Brain microvascular endothelial cell (primary cell): ENCODE data around the gene RIBC2.

Source experiments
- DNase-seq: peaks from one replicate; pipeline ENCODE4 v3.0.0-alpha.2; 2020
- H3K27ac ChIP-seq: fragments of 250-450 bp; sonication (Bioruptor Pico); 2 replicates; pipeline ENCODE4 v1.5.1; 2020; ENCODE audit warnings: mild to moderate bottlenecking, moderate library complexity
- H3K27me3 ChIP-seq: fragments of 250-450 bp; sonication (Bioruptor Pico); replicated peaks from 2 replicates; pipeline ENCODE4 v1.5.1; 2020; ENCODE audit warnings: mild to moderate bottlenecking
- H3K36me3 ChIP-seq: fragments of 250-450 bp; sonication (Bioruptor Pico); replicated peaks from 2 replicates; pipeline ENCODE4 v1.5.1; 2020; ENCODE audit warnings: mild to moderate bottlenecking
- H3K4me3 ChIP-seq: 2 replicates; pipeline ENCODE4 v1.5.1; 2011; ENCODE audit warnings: low read depth, mild to moderate bottlenecking, control low read depth, low read length, moderate library complexity
- in situ Hi-C: cut with HindIII; loops from 2 replicates; pipeline ENCODE4 v1.10.0; 2017; ENCODE audit warnings: low sequenced_read_pairs, low pct_ligation_motif_present
- TF ChIP-seq, protein P1 (sequence below): IDR thresholded peaks from 2 replicates; pipeline ENCODE4 v1.5.1; 2011; ENCODE audit warnings: low read depth, mild to moderate bottlenecking, moderate library complexity, low read length, control low read depth, inconsistent platforms; ENCODE audit errors: missing control alignments

The RIBC2 gene

DNA sequence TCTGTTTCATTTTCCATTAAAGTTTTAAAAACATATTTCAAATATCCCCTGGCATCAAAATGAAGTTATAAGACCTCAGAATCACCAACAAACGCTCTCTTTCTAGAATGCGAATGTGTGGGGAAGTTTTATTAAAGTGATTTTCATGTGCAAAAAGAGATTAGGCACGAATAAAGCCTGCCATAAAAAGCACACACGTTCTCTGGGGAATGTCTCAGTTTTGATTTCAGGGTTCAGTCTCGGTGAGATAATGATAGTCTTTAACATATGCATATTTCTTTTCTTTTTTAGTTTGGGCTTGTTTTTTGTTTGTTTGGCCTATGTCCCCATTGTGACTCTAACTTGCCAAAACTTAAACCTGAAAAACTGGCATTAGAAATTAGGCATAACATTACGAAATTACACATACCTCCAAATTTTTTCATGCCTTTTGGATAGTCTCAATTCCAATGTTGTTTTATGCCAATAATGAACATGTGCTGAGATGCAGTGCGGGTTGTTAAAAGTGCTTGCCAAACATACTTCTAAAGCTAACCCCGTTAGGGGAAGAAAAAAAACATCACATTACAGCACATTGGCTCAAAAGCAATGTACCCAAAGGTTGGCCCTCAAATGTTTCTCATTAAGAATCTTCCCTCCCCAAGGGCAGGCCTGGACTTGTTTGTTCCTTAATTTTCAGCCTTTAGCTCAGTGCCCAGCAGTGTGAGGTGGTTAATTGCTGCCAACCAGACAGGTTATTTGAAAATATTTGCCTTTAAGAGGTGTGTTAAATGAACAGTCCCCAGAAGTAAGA lies 56.0 kb downstream of the RIBC2 start:
- no peak overlapping the region for H3K4me3 ChIP-seq
- H3K36me3 ChIP-seq, result no peaks in the 10 kb centered on the region
- no peak for DNase-seq
- in situ Hi-C loops, result no loop called here
- no peaks in the 10 kb centered on the region for H3K27me3 ChIP-seq
- TF ChIP-seq, protein P1, sequence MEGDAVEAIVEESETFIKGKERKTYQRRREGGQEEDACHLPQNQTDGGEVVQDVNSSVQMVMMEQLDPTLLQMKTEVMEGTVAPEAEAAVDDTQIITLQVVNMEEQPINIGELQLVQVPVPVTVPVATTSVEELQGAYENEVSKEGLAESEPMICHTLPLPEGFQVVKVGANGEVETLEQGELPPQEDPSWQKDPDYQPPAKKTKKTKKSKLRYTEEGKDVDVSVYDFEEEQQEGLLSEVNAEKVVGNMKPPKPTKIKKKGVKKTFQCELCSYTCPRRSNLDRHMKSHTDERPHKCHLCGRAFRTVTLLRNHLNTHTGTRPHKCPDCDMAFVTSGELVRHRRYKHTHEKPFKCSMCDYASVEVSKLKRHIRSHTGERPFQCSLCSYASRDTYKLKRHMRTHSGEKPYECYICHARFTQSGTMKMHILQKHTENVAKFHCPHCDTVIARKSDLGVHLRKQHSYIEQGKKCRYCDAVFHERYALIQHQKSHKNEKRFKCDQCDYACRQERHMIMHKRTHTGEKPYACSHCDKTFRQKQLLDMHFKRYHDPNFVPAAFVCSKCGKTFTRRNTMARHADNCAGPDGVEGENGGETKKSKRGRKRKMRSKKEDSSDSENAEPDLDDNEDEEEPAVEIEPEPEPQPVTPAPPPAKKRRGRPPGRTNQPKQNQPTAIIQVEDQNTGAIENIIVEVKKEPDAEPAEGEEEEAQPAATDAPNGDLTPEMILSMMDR, result no peak
- no peak overlapping the region for H3K27ac ChIP-seq

DNA sequence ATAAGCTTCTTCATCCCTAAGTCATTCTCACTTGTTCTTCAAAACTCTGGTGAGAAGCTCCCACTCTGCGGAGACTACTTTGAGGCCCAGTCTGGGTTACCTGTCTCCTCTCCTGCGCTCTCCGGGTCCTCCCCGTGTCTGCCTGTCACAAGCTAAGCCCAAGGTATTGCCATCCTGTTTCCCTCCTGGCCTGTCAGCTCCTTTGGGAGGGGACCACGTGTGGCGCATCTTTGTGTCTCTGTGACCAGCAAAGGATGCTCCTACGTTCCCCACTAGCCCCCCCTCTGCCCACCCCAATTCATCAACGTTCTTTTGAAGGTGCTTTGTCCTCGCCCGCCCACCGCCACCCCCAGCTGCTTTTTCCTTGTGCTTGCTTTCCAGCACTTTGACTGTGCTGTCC lies 57.4 kb downstream of the RIBC2 start:
- in situ Hi-C loops, result no loop called here
- no peak for DNase-seq
- Histone ChIP-seq H3K36me3 (no peaks in the 10 kb centered on the region), H3K4me3 (no peak overlapping the region), H3K27ac (no peak overlapping the region), H3K27me3 (no peaks in the 10 kb centered on the region)
- TF ChIP-seq, protein P1, result no peak

DNA sequence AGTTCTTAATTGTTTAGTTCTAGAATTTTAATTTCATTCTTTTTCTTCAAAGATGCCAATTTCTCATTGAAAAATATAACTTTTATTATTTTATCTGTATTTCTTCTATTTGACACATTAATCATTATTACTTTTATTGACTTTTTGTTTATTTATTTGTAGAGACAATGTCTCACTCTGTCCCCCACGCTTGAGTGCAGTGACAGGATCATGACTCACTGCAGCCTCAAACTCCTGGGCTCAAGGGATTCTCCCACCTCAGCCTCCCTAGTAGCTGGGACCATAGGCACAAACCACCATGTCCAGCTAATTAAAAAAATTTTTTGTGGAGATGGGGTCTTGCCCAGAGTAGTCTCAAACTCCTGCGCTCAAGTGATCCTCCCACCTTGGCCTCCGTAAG lies 58.9 kb downstream of the RIBC2 start:
- no peaks in the 10 kb centered on the region for H3K27me3 ChIP-seq
- H3K36me3 ChIP-seq, result no peaks in the 10 kb centered on the region
- DNase-seq, result no peak
- no peak overlapping the region for H3K4me3 ChIP-seq
- TF ChIP-seq, protein P1, result no peak
- H3K27ac ChIP-seq, result no peak overlapping the region
- in situ Hi-C loops, result no loop called here

DNA sequence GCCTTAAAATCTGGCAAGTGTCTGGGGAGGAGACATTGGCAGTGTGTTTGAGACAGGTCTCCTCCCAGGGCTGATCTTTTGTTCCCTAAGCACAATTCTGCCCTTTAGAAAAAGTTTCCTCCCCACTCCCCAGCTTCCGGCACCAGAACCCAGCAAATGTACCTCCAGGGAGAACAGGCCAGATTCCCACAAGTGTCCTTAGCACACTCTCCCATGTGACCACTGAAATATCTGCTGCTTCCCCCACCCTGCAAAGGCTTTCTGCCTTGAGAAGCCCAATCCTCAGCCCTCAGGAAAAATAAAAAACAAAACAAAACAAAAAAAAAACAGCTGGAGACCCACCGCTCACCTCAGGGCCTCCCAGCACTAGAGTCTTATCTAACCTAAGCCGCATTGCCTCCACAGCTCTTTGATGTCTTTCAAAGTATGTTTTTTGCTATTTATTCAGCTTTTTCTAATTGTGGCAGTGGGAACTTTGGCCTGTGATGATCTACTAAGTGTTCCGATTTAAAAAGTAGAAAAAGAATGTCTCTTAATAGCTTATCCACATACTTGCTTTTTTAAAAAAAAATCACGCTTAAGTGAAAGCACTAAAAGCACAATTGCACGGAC lies 60.2 kb downstream of the RIBC2 start:
- no peak overlapping the region for H3K4me3 ChIP-seq
- no peaks in the 10 kb centered on the region for H3K36me3 ChIP-seq
- TF ChIP-seq, protein P1, result no peak
- DNase-seq, result no peak
- in situ Hi-C loops, result no loop called here
- no peak overlapping the region for H3K27ac ChIP-seq
- H3K27me3 ChIP-seq, result no peaks in the 10 kb centered on the region

DNA sequence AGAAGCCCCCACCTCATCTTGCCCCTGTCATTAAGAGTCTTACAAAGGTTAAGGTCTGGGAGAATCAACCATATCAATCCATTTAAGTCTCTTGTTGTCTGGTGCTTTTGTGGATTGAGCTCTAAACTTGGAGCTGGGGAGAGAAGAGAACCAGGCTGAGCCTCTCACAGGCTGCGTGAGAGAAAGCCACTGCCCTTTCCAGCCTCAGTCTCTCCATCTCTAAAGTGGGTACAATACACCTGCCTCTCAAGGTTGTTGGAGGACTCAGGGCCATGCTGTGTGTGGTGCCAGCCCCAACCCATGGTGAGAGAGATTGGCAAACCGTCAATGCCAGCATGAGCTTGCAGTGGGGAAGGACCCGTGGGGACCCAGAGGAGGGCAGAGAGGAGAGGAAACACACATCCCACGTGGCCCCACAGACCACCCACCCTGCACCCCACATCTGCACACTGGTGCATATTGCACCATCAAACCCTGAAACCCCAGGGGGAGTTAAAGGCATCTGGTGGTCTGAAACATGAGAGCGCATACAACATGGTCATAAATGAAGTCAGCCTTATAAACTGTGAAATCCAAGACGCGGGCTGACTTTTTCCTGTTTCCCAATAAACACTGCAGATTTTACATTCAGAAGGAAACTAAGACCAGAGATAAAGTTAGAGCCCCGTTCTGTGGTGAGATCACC lies 61.7 kb downstream of the RIBC2 start:
- Histone ChIP-seq H3K27ac (no peak overlapping the region), H3K36me3 (no peaks in the 10 kb centered on the region), H3K27me3 (no peaks in the 10 kb centered on the region), H3K4me3 (no peak overlapping the region)
- in situ Hi-C loops, result no loop called here
- TF ChIP-seq, protein P1, result no peak
- DNase-seq, result no peak
